Vagina (tissue), 2 donors: Measurements from ENCODE around the gene PDXK.

Experiments used
- POLR2A ChIP-seq, 2 donors: fragments of 450-650 bp; IDR thresholded peaks; one replicate each; pipeline ENCODE4 v1.6.1; 2017; ENCODE audit warnings: antibody characterized with exemption in 2 of 2, mild to moderate bottlenecking in 2 of 2, moderate library complexity in 2 of 2
- TF ChIP-seq, protein P1 (sequence below), 3 experiments: fragments of 450-650 bp in 2 of 3; fragments of 200-600 bp in 1 of 3; sonication (generic) in 1 of 3; IDR thresholded peaks; one replicate each; pipeline ENCODE4 v1.5.1; 2017 to 2019; ENCODE audit warnings: antibody characterized with exemption in 3 of 3, mild to moderate bottlenecking in 2 of 3, moderate library complexity in 2 of 3

DNA sequence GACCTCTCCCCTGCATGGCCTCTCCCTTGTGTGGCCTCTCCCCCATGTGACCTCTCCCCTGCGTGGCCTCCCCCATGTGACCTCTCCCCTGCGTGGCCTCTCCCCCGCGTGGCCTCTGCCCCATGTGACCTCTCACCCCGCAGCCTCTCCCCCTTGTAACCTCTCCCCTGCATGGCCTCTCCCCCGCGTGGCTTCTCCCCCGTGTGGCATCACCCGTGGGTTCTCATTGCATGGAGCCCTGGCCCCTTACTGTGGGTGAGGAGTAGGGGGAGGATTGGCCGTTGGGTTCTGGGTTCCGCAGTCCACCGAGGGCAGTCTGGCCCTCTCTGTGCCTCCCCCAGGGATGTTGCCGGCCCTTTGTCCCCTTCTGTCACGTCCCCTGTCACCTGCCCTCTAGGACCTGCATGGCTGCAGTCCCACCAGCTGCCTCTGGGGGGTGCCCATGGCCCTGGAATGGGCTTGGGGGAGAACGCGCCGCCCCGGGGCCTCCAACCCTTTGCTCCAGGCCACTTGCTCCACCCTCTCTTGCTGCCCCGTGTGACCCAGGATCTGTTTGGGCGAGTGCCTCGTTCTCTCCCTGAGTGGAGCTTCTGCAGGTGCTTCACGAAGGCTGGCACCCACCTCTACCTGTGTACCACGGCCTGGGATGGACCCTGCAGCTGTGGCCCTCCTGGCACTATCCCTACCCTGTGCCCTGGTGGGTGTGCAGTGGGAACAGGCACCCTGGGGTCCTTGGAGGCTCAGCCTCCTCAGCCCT, 91.8 kb downstream of the PDXK start:
- TF ChIP-seq, protein P1, sequence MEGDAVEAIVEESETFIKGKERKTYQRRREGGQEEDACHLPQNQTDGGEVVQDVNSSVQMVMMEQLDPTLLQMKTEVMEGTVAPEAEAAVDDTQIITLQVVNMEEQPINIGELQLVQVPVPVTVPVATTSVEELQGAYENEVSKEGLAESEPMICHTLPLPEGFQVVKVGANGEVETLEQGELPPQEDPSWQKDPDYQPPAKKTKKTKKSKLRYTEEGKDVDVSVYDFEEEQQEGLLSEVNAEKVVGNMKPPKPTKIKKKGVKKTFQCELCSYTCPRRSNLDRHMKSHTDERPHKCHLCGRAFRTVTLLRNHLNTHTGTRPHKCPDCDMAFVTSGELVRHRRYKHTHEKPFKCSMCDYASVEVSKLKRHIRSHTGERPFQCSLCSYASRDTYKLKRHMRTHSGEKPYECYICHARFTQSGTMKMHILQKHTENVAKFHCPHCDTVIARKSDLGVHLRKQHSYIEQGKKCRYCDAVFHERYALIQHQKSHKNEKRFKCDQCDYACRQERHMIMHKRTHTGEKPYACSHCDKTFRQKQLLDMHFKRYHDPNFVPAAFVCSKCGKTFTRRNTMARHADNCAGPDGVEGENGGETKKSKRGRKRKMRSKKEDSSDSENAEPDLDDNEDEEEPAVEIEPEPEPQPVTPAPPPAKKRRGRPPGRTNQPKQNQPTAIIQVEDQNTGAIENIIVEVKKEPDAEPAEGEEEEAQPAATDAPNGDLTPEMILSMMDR (IDR thresholded peaks at IDR 0.05) = peak; percentile 73 to 89 (median 87)
- TF ChIP-seq POLR2A (IDR thresholded peaks at IDR 0.05) = no peak
